Suppressor macrophage treated with lipopolysaccharide for 4 hours (primary cell): ENCODE results near the gene CAT.

ENCODE experiments used
- DNase-seq: peaks from one replicate; pipeline ENCODE4 v3.0.0-alpha.2; 2020

The CAT gene

DNA sequence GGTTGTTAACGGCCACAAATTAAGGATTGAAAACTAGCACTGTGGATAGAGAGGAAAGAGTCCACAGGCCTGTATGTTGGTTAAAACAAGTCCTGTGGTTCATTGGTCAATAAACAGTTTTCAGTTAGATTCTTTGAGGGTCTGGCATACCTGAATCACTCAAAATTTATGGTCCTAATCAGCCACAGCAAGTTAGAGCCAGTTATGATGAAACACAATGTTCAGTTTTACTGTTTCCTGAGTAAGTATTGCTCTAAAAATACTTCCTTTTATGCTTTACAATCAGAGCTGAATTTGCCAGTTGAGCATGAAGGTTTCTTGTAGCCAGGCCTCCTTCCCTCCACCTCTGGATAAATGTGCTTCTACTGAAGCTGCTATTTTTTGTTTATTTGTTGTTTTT lies 12.9 kb upstream of the CAT start:
- DNase-seq: no peak

DNA sequence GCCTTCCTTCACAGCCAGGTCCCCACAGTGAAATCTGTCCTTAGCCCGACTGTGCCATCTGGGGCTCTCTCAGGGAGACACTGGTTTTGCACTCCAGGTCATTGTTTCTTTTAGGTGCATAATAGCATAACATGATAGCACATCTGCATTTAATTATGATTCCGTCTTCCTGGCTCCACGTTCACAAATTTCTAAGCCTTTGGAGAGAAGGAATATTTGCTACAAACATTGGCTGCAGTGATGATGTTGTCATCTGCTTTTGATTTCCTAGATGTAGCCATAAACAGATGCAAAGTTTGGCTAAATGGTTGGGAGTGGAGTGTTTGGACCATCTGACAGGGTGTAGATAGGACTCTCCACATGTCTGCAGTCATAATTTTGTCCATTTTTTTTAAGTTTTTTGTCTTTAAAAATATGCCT lies 12.0 kb upstream of the CAT start:
- DNase-seq: no peak

DNA sequence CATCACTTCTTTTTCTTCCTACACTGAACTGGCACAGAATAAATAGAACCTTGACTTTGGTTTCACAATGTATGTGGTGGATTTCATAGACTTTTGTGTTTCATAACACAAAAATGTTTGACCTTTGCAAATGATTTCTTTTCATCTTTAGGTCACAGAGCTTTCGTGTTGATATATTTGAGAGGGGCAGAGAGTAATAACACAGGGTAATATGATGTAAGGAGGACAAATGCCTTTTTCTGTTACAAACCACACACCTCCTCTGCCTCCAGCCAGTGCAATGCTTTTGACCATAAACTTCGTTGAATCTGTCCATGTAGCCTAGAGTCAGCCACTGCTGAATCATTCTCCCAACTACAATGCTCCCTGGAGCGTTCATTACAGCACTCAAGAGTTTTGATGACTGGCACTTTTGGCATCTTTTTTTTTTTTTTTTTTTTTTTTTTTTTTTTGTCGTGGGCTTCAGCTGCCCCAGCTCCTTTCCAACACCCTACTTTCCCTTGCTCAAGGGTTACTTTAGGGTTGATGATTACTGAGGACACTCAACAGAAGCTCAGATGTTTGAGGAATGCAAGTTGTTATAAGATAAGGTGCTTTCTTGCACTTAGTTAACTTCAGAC lies 11.4 kb upstream of the CAT start:
- peak; percentile 65 for DNase-seq

DNA sequence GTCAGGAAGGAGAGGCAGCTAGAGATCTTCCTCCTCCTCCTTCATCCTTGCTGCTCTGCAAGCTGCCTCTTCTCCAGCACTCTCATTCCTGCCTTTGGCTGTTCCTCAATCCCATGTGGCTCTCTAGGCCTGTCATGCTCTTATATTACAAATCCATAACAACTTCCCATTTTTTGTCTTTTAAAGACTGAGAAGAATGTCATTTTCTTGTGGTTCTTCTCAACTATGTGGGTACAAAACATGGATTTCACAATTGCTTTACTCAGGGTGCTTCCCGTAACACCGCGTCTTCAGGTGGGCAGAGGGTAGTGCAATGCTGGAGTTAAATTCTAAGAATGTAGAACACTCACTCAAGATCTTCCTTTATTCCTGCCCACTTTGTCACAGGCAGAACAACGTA lies 6.8 kb upstream of the CAT start:
- DNase-seq: peak; percentile 73

DNA sequence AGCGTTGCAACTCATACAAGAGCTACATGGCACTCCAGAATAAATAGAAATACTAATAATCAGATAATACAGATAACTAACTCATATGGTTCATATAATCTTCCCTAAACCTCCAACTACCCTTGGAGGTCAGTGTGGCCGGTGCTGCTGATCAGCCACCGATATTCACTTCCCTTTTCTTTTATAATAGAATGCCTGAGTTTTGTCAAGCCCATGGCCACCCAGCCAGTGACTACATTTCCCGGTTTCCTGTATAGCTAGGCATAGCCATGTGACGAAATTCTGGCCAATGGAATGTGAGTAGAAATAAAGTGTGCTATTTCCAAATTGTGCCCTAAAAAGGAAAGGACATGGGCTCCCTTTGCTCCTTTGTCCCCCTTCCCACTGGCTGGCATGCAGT lies 5.9 kb upstream of the CAT start:
- peak; percentile 69 for DNase-seq

DNA sequence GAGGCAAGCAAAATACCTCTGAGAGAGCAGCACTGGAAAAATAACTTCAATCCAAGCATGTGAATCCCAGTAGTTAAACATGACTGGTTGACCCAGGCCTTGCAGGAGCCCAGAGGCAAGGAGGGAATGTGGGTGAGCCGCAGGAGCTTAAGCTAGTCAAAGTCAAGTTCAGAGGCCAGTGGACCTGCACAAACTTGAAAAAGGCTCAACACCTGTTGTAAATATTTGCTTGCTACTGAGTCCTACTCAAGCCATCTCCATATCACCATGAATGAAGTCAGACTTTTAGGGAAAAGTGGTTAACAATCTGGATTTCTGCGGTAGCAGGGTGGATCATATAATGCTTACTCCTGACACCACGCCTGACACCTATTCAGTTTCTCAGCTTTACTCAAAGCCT lies 4.8 kb upstream of the CAT start:
- no peak for DNase-seq

DNA sequence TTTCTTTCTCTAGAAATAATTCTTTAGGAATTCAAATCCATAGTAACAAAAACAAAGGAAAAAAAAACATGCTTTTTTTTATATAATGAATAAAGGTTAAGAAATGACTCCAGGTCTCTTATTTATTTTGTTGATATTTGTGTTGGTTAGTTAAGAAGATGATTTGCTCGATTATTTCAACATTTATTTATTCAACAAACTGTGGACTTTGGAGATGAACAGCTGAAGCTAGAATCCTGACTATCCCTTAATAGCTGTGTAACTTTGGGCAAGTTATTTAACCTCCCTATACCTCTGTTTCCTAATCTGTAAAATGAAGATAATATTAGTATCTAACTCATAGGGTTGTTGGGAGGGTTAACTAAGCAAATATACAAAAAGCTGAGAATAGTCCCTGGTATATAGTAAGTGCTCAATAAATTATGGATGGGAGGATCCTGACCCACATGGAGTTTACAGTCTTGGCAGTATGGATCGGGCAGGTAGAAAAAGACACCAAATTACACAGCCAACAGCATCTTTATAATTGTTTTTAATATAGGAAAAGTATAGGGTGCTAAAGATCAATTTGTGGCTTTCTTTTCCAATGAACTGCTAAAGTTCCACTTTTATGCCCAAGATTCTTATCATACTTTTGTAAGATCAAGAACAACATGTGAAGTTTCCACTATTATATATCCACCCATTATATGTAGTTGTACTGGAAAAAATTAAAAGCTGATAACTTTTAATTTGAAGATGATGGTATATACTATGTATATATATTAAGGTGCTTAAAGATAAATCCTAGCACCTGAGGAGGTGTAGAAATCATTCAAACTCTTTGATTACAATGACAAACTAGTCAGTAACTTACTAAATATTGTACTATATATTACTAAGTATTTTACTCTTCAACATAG lies 1.3 kb upstream of the CAT start:
- no peak for DNase-seq

DNA sequence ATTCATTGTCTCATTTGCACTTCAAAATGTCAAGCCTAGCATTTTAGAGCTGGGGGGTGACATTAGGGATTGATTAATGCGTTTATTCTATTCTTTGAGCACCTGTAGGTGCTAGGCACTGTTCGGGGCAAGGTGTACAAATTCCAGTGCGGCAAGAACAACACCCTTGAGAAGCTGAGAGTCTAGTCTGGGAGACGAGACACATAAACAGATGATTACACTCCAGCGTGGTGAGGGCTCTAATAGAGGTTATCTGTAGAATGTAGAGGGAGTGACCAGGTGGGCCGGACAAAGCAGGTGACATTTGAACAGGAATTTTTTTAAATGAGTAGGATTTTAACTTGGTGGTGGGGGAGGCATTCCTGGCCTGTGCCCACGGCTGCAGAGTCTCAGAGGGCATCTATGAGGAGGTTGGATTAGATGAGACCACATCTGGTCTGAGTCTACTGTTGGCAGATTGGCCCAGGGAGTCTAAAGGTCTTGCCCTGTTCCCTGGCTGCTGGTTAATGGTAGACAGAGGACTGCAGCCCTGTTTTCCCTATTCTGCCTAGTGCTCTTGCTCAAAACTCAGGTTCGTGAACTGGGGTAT lies 970 bp downstream of the CAT start:
- no peak for DNase-seq

DNA sequence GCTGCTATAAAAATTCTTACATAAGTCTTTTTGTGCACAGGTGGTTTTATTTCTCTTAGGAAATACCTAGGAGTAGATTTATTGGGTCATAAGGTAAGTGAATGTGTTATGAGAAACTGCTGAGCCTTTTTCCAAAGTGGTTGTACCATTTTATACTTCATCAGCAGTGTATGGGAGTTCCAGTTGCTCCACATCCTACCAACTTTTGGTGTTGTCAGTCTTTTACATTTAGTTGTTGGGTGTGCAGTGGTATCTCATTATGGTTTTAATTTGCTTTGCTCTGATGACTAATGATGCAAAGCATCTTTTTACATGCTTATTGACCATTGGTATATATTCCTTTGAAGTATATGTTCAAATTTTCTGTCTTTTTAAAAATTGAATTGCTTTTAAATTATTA lies 3.1 kb downstream of the CAT start:
- no peak for DNase-seq

DNA sequence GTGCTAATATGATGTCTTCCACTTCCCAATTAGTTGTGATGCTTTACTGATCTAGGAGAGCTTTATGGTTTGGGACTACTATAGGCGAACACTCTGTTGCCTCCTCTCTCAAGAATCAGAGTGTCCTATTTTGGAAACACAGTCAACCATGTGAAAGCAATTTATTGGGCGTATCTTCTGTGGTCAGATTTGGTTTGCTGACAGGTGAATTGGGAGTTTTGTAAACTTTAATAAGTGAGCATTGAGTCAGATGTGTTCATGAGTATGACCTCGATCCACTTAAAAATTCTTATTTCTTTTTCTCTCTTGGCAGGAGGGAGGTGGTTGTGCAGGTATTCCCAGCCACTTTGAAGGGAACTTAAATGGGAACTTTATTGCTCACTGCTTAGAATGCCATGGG lies 4.4 kb downstream of the CAT start:
- no peak for DNase-seq

DNA sequence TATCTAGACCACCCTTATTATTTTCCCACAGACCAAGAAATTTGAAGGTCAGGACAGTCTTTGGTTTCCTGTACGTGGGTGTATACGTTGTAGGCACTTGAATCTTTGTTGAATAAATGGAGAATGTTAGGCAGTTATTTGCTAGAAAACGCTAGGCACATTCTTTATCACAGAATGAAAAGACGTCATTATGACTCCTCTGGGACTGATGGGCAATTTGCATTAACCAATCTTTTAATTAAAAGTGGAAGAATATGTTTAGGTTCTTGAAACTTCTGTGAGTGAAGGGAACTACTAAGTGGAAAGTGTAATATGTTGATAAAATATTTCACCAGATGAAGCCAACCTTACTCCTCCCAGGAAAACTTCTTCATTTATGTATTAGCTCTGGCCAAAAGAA lies 5.7 kb downstream of the CAT start:
- no peak for DNase-seq

DNA sequence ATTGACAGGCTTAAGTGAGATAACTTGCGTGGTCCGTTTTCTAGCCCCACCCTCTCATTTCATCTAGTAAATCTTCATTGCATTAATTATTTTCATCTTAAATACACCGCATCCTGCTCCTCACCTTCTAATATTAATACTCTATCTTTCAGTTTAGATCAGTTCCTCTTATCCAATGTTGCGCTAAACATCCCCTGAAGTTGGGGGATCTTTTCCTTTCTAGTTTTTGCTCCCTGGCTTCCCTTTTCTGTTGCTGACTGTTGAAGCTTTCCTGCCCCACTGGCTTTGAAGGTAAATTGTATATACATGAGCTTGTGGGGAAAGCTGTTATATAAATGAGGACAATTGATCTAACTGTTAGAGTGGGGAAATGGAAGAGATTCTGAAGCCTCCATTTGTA lies 7.2 kb downstream of the CAT start:
- DNase-seq: peak; percentile 31

DNA sequence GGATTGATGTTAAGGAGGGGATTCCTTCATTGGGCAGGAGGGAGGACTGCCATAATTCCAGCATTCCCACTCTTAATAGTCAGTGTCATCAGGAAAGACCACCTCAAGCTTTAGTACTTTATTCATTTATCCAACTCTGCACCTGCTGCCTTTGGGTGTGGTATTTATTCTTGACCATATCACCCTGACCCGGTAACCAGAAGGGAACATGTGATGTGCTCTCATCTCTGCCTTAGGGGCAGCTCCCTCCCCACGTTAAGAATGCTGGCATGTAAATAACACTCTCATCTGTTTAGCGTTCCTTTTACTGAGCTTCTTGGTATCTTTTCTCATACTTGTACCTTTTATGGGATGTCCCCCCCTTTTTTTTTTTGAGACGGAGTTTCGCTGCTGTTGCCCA lies 7.7 kb downstream of the CAT start:
- no peak for DNase-seq

DNA sequence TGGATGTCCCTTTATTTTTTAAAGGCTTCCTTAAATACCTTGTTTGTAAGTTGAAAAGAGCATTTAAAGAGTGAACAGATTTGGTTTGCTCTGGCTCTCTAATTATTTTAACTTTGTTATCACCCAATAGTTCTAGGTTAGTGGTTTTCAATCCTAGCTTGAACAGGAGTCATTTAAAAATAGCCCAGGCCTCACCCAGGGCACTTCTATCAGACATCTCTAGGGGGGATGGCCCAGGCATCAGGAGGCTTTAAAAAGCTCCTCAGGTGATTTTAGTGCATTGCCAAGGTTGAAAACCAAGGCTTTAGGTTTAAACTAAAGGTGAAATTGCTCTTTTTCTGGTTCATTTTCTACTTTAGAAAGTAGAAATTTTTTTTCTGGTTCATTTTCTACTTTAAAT lies 8.3 kb downstream of the CAT start:
- no peak for DNase-seq

DNA sequence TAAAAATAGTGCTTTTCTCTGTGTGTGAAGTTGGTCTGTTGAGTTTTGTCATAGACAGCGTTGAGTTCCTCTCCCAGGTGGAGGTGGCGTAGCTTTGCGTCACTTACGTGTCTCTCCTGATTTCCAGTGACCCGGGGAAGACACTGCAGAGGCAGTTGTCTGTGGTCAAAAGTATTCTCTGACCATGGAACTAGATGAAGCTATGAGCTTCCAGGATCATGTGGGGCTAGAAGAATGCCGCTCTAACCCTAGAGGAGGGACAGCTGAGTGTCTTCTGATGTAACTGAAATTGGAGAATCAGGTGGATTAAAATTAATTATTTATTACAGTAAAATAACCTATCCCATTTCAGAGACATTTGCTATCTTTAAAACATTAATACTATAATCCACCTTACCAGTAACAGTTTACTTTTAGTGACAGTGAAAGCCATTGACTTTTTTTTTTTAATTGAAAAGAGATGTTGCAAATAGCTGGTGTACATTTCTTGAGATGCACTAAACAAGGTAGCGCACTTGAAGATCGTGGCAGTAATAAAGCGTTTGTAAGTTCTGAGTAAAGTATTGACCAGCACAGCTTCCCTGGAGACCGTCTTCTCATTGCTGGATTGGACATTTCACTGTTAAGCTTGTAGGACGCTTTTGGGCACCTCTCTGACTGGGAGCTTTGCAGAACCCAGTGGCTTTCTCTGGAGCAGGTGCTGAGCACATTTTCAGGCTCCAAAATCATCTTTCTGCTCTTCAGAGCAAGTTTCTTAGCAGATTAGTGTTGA lies 9.7 kb downstream of the CAT start:
- DNase-seq: no peak

DNA sequence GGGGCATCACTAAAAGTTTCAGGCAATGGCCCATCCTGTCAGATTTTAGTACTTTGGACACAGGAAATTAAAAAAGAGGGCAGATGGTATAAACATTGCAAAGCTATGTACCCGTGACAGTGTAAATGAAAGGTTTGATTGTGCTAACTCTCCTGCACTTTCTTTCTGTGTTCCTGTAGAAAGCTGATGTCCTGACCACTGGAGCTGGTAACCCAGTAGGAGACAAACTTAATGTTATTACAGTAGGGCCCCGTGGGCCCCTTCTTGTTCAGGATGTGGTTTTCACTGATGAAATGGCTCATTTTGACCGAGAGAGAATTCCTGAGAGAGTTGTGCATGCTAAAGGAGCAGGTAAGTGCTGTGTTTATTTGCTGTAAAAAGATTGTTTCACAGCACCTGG lies 10.3 kb downstream of the CAT start:
- DNase-seq: no peak

DNA sequence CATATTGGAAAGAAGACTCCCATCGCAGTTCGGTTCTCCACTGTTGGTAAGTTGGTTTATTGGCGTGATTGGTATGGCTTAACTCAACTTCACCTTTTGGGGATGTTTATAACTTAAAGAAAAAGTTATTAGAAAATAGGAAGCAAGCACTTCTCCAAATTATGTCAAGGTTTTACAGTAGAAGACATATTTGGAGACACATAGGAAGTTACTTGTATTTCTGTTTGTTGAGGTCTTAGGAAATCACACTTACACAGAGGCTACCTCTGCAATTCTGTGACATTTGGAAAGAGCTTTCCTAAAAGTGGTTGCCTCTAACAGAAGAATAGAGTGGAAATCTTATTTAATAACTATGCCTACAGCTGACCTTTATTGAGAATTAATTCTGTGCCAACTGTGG lies 12.3 kb downstream of the CAT start:
- DNase-seq: peak; percentile 28

DNA sequence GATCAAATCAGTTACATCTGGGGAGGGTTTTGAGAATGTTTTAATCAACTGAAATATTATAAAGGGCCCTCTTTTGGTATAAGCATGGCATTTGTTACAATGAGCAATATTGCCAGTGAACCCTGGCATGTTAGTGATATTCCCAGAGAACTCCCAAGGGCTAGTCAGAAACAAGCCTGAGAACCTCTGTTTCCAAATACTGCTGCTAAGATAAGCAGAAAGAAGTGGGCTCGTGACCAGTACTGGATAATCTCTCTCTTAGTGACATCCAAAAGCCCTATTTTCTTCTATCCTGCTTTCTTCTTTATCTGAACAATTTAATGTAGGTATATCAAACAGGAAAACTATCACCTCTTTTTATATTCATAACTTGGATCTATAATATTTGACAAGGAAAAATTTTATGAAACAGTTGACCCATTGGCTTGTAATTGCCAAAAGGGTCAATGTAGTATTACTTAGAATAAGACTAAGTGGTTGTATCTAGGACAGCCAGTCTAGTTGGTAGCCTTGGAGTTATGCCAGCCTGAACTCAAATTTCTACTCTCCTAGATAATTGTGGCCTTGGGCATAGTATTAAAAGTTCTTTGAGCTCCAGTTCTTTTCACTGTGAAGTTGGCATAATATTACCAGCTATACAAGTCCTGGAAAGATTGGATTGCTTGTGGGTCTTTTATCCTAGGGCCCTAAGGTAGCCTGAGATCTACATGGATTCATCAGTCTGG lies 15.7 kb downstream of the CAT start:
- DNase-seq: no peak

DNA sequence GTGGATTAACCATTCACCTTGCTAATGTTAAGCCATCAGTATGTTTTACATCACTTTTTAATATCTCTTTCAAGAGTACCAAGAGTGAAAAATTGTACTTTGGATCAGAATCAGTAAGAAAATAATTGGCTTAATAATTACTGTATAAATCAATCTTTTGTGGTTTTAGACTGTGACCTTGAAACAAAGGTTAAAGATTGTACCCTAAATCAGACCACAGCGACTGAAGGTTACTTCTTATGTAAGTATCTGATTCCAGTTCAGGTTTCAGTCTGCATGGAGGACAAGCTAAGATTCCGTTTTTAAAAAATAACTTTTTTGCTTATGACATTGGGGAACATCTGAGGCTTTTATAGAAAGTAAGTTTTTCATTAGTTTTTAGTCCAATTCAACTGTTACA lies 18.9 kb downstream of the CAT start:
- DNase-seq: no peak

DNA sequence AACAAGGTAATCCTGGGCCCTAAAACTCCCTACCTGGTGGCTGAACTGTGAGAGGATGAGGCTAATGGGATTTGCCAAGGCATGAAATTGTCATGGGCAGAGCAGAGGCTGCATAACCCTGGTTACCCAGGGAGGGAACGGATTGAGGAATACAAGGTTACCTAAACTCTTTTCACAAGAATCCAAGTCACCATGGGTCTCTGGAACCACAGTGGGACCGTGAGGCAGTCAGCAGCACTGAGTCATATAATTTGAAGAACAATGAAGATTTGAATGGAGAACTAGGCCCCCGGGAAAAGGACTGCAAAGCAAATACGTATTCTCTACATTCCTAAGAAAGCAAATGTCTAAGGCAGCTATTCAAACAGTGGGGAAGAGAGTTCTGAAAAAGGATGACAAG lies 19.8 kb downstream of the CAT start:
- DNase-seq: no peak

DNA sequence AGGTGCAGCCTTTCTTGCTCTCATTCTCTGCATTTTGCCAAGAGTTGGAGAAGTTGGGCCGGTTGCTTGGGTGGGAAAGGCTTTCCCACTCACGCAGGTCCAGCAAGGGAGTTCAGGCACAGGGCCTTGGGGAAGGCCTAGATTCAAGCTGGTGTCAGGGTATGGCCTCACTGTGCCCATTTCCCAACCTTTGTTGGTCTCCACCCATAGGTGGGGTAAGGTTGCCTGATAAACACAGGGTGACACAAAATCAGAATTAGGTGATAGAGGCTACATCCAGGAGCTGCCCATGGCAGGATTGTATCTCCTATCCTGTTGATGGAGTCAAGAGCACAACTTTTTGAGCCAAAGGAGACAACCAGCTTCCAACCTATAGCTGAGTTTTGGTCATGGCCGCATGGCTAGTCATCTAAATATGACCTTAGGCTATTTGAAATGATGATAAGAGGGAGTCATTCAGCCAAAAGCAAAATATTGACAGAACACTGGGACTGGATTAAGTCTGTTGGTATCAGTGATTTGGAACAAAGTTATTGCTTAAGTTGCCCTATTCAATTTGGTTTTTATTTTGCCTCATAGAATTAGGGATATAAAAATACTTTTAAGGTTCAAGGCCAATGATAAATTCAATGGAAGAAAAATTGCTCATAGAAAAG lies 20.9 kb downstream of the CAT start:
- no peak for DNase-seq

DNA sequence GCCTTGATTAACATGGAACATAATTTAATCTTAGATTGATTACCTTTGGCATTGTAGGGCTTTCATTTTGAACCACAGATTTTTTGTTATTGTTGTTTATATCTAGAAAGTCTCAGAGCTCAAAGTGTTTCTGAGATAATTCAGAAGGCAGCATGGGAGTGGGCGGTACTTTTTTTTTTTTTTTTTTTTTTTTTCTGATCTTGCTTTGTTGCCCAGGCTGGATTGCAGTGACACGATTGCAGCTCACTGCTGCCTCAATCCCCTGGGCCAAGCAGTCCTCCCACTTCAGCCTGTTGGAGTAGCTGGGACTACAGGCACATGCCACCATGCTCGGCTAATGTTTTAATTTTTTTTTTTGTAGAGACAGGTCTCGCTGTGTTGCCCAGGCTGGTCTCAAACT lies 21.5 kb downstream of the CAT start:
- DNase-seq: no peak
